GM12878 (cell line): ENCODE data around the gene SPSB3.

Source experiments
- BCLAF1 ChIP-seq: fragments of 450-650 bp; IDR thresholded peaks from 2 replicates; pipeline ENCODE4 v1.6.1; 2017; ENCODE audit warnings: antibody characterized with exemption, mild to moderate bottlenecking, moderate library complexity
- CBFB ChIP-seq: IDR thresholded peaks from 2 replicates; pipeline ENCODE4 v1.6.1; 2016; ENCODE audit warnings: antibody characterized with exemption, low read depth
- CREM ChIP-seq: IDR thresholded peaks from 2 replicates; pipeline ENCODE4 v1.6.1; 2014; ENCODE audit warnings: antibody characterized with exemption, low read depth
- CTCF ChIP-seq, 3 experiments: IDR thresholded peaks in 2 of 3; conservative IDR thresholded peaks in 1 of 3; 2 replicates each; pipeline ENCODE4 v1.5.1; 2011; ENCODE audit warnings: low read depth in 3 of 3, low read length in 3 of 3, mild to moderate bottlenecking in 3 of 3, control low read depth in 2 of 3, moderate library complexity in 2 of 3, inconsistent platforms in 1 of 3, mixed read lengths in 1 of 3; ENCODE audit not compliant: control insufficient read depth in 2 of 3, insufficient read depth in 1 of 3; ENCODE audit errors: extremely low read depth in 1 of 3
- ESRRA ChIP-seq: IDR thresholded peaks from 2 replicates; pipeline ENCODE4 v1.6.1; 2012; ENCODE audit warnings: mild to moderate bottlenecking, low read length, improper control_type of control experiment
- EZH2 ChIP-seq: IDR thresholded peaks from 2 replicates; pipeline ENCODE4 v1.6.1; 2012; ENCODE audit warnings: low read depth, mild to moderate bottlenecking, control low read depth, inconsistent platforms, low read length, borderline replicate concordance; ENCODE audit not compliant: control insufficient read depth
- GABPA ChIP-seq: IDR thresholded peaks from 2 replicates; pipeline ENCODE4 v1.6.1; 2014; ENCODE audit warnings: antibody characterized with exemption, low read depth, mild to moderate bottlenecking, inconsistent platforms
- IRF3 ChIP-seq: fragments of 450-650 bp; IDR thresholded peaks from 2 replicates; pipeline ENCODE4 v1.6.1; 2014; ENCODE audit warnings: mild to moderate bottlenecking
- LARP7 ChIP-seq: fragments of 450-650 bp; IDR thresholded peaks from 2 replicates; pipeline ENCODE4 v1.6.1; 2017; ENCODE audit warnings: mild to moderate bottlenecking
- NFIC ChIP-seq: IDR thresholded peaks from 2 replicates; pipeline ENCODE4 v1.6.1; 2012; ENCODE audit warnings: low read depth, mild to moderate bottlenecking, inconsistent platforms, low read length, moderate library complexity
- POLR2A ChIP-seq: IDR thresholded peaks from 2 replicates; pipeline ENCODE4 v1.6.1; 2011; ENCODE audit warnings: low read depth, mild to moderate bottlenecking, low read length
- SUZ12 ChIP-seq: fragments of 200-600 bp; sonication (generic); IDR thresholded peaks from one replicate; pipeline ENCODE4 v1.6.1; 2018; ENCODE audit warnings: antibody characterized with exemption, mild to moderate bottlenecking; ENCODE audit not compliant: unreplicated experiment
- USF1 ChIP-seq: IDR thresholded peaks from 2 replicates; pipeline ENCODE4 v1.6.1; 2011; ENCODE audit warnings: borderline replicate concordance, low read depth, mild to moderate bottlenecking, moderate library complexity, mixed read lengths, low read length; ENCODE audit not compliant: insufficient read depth; ENCODE audit errors: extremely low read length
- YY1 ChIP-seq: IDR thresholded peaks from 2 replicates; pipeline ENCODE4 v1.6.1; 2011; ENCODE audit warnings: low read depth, mild to moderate bottlenecking, low read length

GRCh38 chr16:1734123-1734522 is 48.2 kb downstream of the SPSB3 start:
- TF ChIP-seq ESRRA (no peak), NFIC (no peak), CTCF (IDR thresholded peaks at IDR 0.05 in 2 of 3, conservative IDR thresholded peaks at IDR 0.05 in 1 of 3; ENCODE audit: control insufficient read depth in 2 of 3, extremely low read depth in 1 of 3, insufficient read depth in 1 of 3, low read depth in 3 of 3, low read length in 3 of 3) (no peak), CBFB (no peak), IRF3 (no peak), BCLAF1 (no peak), LARP7 (no peak), EZH2 (no peak), USF1 (no peak), CREM (no peak), YY1 (no peak), GABPA (no peak), POLR2A (no peak), SUZ12 (no peak)
